ENCODE results near the gene ZNF358.

Gene ZNF358

DNA sequence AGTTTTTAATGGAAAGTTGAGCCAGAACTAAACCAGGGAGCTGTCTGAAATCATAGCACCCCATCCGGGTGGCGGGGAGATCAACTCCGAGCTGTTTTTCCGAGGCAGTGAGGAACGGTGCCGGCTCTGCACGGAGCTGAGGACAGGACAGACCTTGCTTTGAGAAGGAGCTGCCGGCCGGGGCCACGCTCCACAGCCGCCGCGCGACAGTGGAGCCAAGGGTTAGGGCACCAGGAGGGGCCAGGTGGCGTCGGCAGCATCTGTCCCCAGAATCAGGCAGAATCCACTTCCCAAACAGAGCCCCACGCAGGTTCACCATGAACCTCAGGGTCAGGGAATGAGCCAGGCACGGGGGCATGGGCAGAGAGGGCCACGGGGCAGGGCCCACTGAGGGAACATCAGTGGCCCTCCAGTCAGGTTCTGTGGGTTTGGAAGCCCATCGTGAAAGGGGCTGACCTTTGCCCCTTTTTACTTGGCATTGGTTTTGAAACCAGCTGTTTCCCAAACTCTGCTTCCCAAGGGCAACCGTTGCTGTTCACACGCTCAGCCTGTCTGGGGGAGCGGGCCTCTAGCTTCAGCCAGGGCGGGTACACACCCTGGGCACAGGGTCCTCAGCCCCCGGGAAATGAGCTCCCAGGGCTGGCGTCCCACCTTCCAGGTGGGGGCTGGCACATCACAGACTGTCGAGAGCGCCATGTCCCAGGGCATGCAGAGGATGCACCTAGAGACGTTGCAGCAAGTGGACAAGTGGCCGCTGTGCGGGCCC is 45.2 kb upstream of the ZNF358 start:
- Histone ChIP-seq H3K27ac (no peak overlapping the region), H3K36me3 (ENCODE audit: insufficient read depth) (no peaks in the 10 kb centered on the region), H2AFZ (ENCODE audit: low read depth) (no peak overlapping the region), H3K27me3 (ENCODE audit: insufficient read depth, low read depth) (no peaks in the 10 kb centered on the region), H3K4me1 (ENCODE audit: low read depth, poor library complexity, severe bottlenecking) (no peaks in the 10 kb centered on the region), H3K4me2 (no peak overlapping the region), H3K79me2 (ENCODE audit: insufficient read depth, low read depth) (no peaks in the 10 kb centered on the region), H3K4me3 (IDR thresholded peaks at IDR 0.05; ENCODE audit: insufficient read depth, low read depth, low read length) (no peak overlapping the region), H4K20me1 (ENCODE audit: insufficient read depth) (no peaks in the 10 kb centered on the region), H3K9ac (no peak overlapping the region)
- TF ChIP-seq, protein P1, sequence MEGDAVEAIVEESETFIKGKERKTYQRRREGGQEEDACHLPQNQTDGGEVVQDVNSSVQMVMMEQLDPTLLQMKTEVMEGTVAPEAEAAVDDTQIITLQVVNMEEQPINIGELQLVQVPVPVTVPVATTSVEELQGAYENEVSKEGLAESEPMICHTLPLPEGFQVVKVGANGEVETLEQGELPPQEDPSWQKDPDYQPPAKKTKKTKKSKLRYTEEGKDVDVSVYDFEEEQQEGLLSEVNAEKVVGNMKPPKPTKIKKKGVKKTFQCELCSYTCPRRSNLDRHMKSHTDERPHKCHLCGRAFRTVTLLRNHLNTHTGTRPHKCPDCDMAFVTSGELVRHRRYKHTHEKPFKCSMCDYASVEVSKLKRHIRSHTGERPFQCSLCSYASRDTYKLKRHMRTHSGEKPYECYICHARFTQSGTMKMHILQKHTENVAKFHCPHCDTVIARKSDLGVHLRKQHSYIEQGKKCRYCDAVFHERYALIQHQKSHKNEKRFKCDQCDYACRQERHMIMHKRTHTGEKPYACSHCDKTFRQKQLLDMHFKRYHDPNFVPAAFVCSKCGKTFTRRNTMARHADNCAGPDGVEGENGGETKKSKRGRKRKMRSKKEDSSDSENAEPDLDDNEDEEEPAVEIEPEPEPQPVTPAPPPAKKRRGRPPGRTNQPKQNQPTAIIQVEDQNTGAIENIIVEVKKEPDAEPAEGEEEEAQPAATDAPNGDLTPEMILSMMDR (conservative IDR thresholded peaks at IDR 0.05; ENCODE audit: low read depth, low read length): no peak

DNA sequence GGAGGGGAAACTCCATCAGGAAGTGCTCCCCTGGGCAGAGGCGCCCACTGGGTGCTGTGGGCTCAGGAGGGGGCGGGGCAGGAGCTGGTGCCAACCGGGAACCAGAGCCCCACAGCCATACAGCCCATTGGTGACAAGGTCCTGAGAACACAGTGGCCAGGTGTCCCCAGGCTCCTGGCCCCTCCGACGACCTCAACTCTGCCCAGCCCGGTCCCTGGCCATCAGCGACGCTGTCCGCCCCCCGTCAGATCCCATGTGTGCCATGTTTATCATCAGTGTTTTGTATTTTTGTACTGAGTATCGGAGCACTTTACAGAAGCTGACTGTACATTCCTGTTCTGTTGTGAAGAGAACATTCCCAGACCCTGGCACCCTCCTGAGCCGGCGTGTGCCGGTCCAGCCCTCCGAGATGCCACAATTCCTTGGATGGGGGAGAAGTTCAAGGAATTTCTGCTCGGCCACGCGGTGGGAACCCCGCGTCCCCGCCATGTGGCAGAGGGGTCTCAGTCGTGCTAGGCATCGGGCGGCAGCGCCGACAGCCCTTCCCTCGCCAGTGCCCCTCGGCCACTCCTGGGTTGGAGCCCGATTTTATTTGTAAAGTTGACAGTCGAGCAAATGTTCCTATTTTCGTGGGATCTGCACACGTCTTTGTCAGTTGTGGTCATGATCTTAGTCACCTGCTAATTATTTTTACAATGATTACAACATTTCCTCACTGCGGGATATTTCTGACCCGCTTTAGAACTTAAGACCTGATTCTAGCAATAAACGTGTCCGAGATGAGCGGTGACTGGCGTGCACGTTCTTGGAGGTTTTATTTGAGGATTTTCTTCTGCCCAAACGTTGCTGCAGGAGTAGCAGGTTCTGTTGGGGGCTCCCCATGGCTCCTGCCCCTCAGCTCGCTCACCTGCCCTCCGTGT is 43.9 kb upstream of the ZNF358 start:
- Histone ChIP-seq H3K27me3 (ENCODE audit: insufficient read depth, low read depth) (no peaks in the 10 kb centered on the region), H3K9ac (no peak overlapping the region), H2AFZ (ENCODE audit: low read depth) (no peak overlapping the region), H3K4me1 (ENCODE audit: low read depth, poor library complexity, severe bottlenecking) (no peaks in the 10 kb centered on the region), H3K4me3 (IDR thresholded peaks at IDR 0.05; ENCODE audit: insufficient read depth, low read depth, low read length) (no peak overlapping the region), H4K20me1 (ENCODE audit: insufficient read depth) (no peaks in the 10 kb centered on the region), H3K79me2 (ENCODE audit: insufficient read depth, low read depth) (no peaks in the 10 kb centered on the region), H3K4me2 (no peak overlapping the region), H3K36me3 (ENCODE audit: insufficient read depth) (no peaks in the 10 kb centered on the region), H3K27ac (no peak overlapping the region)
- TF ChIP-seq, protein P1 (conservative IDR thresholded peaks at IDR 0.05; ENCODE audit: low read depth, low read length): no peak

DNA sequence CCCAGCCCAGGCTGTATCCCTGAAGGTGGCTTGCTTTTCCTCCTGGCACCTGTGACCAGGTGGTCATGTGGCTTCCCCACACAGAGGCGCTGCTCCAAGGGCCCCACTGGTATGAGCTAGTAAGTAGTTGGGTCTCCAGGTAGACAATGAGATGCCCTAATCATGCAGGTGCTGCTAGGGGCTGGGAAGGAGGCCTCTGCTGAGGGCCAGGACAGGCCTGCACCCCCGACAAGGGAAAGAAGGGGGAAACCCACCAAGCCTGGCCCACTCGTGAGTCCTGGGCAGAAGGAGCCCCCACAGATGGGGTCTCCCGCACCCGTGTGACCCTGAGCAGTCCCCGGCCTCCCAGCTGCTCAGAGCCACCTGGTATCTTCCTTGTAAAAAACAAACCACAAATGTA is 40.2 kb upstream of the ZNF358 start:
- Histone ChIP-seq H3K4me2 (no peak overlapping the region), H3K79me2 (ENCODE audit: insufficient read depth, low read depth) (no peaks in the 10 kb centered on the region), H3K4me1 (ENCODE audit: low read depth, poor library complexity, severe bottlenecking) (no peaks in the 10 kb centered on the region), H4K20me1 (ENCODE audit: insufficient read depth) (no peaks in the 10 kb centered on the region), H3K27ac (no peak overlapping the region), H3K9ac (no peak overlapping the region), H3K27me3 (ENCODE audit: insufficient read depth, low read depth) (no peaks in the 10 kb centered on the region), H2AFZ (ENCODE audit: low read depth) (no peak overlapping the region), H3K4me3 (IDR thresholded peaks at IDR 0.05; ENCODE audit: insufficient read depth, low read depth, low read length) (no peak overlapping the region), H3K36me3 (ENCODE audit: insufficient read depth) (no peaks in the 10 kb centered on the region)
- TF ChIP-seq, protein P1 (conservative IDR thresholded peaks at IDR 0.05; ENCODE audit: low read depth, low read length): no peak

DNA sequence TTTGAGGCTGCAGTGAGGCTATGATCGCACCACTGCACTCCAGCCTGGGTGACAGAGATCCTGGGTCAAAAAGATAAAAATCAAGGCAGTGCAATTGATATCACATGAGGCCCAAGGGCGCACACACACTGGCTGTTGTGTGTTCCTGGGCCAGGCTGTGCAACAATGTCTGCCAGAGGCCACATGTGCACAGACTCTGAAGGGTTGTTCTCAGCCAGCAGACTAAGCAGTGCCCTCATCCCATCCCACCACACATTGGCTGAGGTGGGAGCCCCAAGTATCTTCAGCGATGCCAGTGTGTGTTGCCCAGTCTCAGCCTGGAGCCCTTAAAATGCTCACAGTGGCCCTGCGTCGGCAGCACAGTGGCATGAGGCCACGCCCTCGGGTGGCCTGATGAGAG is 39.7 kb upstream of the ZNF358 start:
- Histone ChIP-seq H2AFZ (ENCODE audit: low read depth) (no peak overlapping the region), H3K9ac (no peak overlapping the region), H3K4me2 (no peak overlapping the region), H4K20me1 (ENCODE audit: insufficient read depth) (no peaks in the 10 kb centered on the region), H3K27me3 (ENCODE audit: insufficient read depth, low read depth) (no peaks in the 10 kb centered on the region), H3K27ac (no peak overlapping the region), H3K36me3 (ENCODE audit: insufficient read depth) (no peaks in the 10 kb centered on the region), H3K4me3 (IDR thresholded peaks at IDR 0.05; ENCODE audit: insufficient read depth, low read depth, low read length) (no peak overlapping the region), H3K4me1 (ENCODE audit: low read depth, poor library complexity, severe bottlenecking) (no peaks in the 10 kb centered on the region), H3K79me2 (ENCODE audit: insufficient read depth, low read depth) (no peaks in the 10 kb centered on the region)
- TF ChIP-seq, protein P1 (conservative IDR thresholded peaks at IDR 0.05; ENCODE audit: low read depth, low read length): no peak

Data from KMS-11 (cell line).